Neutrophil (primary cell): ENCODE data around the gene NUP93.
A peak's percentile ranks its signal among the peaks of the same experiment; 100 is the strongest.

Source experiments
- H3K27ac ChIP-seq: fragments of 200-600 bp; sonication (generic); 2 replicates; pipeline ENCODE4 v1.5.1; 2016; ENCODE audit warnings: mild to moderate bottlenecking, moderate library complexity
- H3K27me3 ChIP-seq: fragments of 200-600 bp; sonication (generic); 2 replicates; pipeline ENCODE4 v1.6.0; 2016; ENCODE audit warnings: mild to moderate bottlenecking
- H3K36me3 ChIP-seq: fragments of 200-600 bp; sonication (generic); 2 replicates; pipeline ENCODE4 v1.5.1; 2017
- H3K4me1 ChIP-seq, 2 experiments: fragments of 200-600 bp in 1 of 2; sonication (generic) in 1 of 2; 1 replicate in 1 of 2; 2 replicates in 1 of 2; pipeline versions ENCODE4 v1.5.1 to v1.6.1; 2013 to 2016; ENCODE audit warnings: low read depth in 1 of 2, low read length in 1 of 2, mild to moderate bottlenecking in 1 of 2, moderate library complexity in 1 of 2; ENCODE audit not compliant: control insufficient read depth in 1 of 2, insufficient read depth in 1 of 2
- H3K4me3 ChIP-seq, 2 experiments: fragments of 200-600 bp in 1 of 2; sonication (generic) in 1 of 2; 1 replicate in 1 of 2; 2 replicates in 1 of 2; pipeline ENCODE4 v1.5.1; 2013 to 2016; ENCODE audit warnings: low read depth in 1 of 2, low read length in 1 of 2, mild to moderate bottlenecking in 1 of 2, moderate library complexity in 1 of 2
- H3K9me3 ChIP-seq: fragments of 200-600 bp; sonication (generic); 2 replicates; pipeline ENCODE4 v1.5.1; 2016
- TF ChIP-seq, protein P1 (sequence below): fragments of 200-600 bp; sonication (generic); IDR thresholded peaks from 2 replicates; pipeline ENCODE4 v1.5.1; 2016; ENCODE audit warnings: antibody characterized with exemption

NUP93 gene

DNA sequence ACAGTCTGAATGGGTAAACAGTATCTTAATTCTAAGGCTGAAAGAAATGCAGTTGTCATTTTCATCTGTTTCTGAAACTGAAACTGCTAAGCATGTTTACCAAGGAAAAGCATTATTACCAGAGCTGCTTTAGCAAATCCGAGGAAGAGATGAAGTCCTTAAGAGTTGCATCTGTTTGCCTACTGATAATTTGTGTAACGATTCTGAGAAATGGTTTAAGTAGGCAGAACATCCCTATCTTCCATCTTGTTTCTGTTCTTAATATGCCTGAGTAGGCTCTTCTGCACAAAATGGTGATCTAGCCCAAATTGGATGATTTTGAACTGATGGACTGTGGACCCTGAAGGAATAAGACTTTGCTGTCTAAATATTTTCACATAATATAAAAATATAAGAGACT, 34.9 kb downstream of the NUP93 start:
- no peaks in the 10 kb centered on the region for H3K27me3 ChIP-seq
- no peaks in the 10 kb centered on the region for H3K9me3 ChIP-seq
- H3K36me3 ChIP-seq: peaks cover 40% of the 10 kb centered on the region
- no peaks in the 10 kb centered on the region for H3K4me1 ChIP-seq
- TF ChIP-seq, protein P1, sequence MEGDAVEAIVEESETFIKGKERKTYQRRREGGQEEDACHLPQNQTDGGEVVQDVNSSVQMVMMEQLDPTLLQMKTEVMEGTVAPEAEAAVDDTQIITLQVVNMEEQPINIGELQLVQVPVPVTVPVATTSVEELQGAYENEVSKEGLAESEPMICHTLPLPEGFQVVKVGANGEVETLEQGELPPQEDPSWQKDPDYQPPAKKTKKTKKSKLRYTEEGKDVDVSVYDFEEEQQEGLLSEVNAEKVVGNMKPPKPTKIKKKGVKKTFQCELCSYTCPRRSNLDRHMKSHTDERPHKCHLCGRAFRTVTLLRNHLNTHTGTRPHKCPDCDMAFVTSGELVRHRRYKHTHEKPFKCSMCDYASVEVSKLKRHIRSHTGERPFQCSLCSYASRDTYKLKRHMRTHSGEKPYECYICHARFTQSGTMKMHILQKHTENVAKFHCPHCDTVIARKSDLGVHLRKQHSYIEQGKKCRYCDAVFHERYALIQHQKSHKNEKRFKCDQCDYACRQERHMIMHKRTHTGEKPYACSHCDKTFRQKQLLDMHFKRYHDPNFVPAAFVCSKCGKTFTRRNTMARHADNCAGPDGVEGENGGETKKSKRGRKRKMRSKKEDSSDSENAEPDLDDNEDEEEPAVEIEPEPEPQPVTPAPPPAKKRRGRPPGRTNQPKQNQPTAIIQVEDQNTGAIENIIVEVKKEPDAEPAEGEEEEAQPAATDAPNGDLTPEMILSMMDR: no peak
- H3K4me3 ChIP-seq: no peak overlapping the region
- H3K27ac ChIP-seq: no peak overlapping the region

DNA sequence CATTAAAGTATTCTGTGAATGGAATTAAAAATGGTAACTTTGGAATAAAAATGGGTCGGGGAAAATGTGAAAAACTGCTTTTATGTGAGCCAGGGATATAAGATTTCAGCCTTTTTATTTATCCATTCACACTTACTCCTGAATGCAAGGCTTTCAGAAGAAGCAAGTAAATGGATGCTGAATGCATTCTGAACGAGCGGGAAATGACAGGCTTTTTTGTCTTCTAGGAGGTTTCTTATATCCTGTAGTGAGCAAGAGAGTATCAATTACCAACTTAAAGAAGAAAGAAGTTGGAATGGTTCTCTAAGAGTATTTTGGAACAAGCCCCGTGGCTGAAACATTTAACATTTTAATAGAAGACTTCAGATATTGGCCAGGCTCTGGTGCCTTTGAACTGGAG, 36.0 kb downstream of the NUP93 start:
- Histone ChIP-seq H3K36me3 (peaks cover 30% of the 10 kb centered on the region), H3K27ac (no peak overlapping the region), H3K4me3 (no peak overlapping the region), H3K9me3 (no peaks in the 10 kb centered on the region), H3K4me1 (peaks cover 0 to 2% of the 10 kb centered on the region in 2 experiments), H3K27me3 (no peaks in the 10 kb centered on the region)
- TF ChIP-seq, protein P1: no peak

DNA sequence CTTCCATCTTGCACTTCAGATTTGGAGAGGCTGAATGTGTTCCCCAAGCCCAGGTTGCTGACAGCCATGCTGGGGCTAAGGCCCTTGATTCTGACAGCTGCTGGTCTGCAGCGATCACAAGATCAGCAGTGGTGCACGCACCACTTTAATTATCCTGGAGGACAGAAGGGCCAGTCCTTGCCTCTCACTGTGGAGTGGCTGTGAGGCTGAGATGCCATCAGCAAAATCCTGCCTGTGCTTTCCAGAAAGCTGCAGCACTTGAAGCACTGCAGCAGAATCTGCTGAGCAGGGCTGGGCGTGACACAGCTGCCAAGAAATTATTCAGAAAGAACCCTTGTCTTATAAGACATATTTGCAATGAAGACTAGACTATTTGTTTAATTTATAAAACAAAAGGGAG, 37.1 kb downstream of the NUP93 start:
- Histone ChIP-seq H3K36me3 (peaks cover 29% of the 10 kb centered on the region), H3K27me3 (no peaks in the 10 kb centered on the region), H3K27ac (no peak overlapping the region), H3K4me1 (peaks cover 0 to 8% of the 10 kb centered on the region in 2 experiments), H3K4me3 (no peak overlapping the region), H3K9me3 (no peaks in the 10 kb centered on the region)
- TF ChIP-seq, protein P1: no peak

DNA sequence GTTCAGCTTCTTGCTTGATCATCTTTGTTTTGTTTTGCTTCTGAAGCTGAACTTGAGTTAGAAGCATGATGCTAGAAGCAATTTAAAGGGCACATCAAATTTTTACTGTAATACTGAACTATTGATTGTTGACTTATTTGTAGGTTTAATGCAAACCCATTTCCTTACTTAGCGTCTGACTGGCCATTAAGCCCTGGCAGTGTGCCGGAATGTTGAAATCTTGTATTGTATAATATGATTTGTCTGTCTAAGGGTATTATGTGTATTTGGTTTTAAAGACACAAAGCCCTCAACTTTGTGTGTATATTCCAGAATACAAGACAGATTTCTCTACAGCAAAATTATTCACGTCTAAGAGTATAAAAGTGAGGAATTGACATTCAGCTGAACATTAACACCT, 39.7 kb downstream of the NUP93 start:
- Histone ChIP-seq H3K36me3 (peaks cover 14% of the 10 kb centered on the region), H3K4me3 (no peak overlapping the region), H3K27ac (no peak overlapping the region), H3K4me1 (peaks cover 0 to 11% of the 10 kb centered on the region in 2 experiments), H3K27me3 (no peaks in the 10 kb centered on the region), H3K9me3 (no peaks in the 10 kb centered on the region)
- TF ChIP-seq, protein P1: no peak

DNA sequence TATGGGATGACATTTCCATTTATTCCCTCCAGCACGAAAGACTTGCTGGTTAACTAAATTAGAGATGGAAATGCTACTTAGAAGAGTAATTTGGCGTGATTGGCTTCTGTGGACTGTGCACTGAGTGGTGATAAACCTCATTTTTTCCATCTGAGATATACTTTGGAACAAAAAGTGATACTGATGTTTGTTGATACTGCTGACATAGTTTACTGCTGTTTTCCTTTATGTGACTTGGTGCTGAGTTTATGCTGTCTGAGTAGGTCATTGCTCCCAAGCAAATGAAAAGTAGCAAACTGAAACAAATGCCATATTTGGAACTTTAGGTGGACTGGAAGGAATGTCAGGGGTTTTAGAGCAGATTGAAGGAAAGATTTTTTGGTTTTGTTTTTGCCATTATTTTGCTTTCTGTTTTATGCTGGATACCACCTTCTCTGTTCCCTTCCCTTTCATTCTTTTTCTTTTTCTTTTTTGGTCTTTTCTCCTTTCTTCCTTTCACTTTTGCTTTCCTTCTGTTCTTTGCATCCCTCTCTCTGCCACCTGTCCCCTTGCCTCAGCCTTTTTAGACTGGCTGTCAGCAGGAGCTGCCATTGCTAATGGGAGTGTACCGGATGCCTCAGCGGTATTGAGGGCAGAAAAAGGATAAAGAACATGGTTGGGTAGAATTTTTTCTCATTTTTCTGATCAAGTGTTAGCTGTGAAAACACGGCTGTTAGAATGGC, 41.8 kb downstream of the NUP93 start:
- TF ChIP-seq, protein P1: no peak
- no peaks in the 10 kb centered on the region for H3K27me3 ChIP-seq
- no peak overlapping the region for H3K4me3 ChIP-seq
- H3K27ac ChIP-seq: peak overlapping the region; percentile 13
- no peaks in the 10 kb centered on the region for H3K9me3 ChIP-seq
- H3K36me3 ChIP-seq: peaks cover 6% of the 10 kb centered on the region
- H3K4me1 ChIP-seq: peaks cover 2 to 11% of the 10 kb centered on the region in 2 experiments
